ENCODE results near the gene RBMS1.

Gene RBMS1

GRCh38 chr2:160255408-160255807, 238.2 kb downstream of the RBMS1 start:
- DNase-seq (ENCODE audit: low read depth, low spot score) = no peak
- no peak overlapping the region for H3K4me3 ChIP-seq (ENCODE audit: low read length)

- H3K4me3 ChIP-seq (ENCODE audit: low read length) = no peak overlapping the region
- DNase-seq (ENCODE audit: low read depth, low spot score) = no peak
These were observed 239.3 kb downstream of the RBMS1 start for GRCh38 chr2:160254189-160254762.

DNA sequence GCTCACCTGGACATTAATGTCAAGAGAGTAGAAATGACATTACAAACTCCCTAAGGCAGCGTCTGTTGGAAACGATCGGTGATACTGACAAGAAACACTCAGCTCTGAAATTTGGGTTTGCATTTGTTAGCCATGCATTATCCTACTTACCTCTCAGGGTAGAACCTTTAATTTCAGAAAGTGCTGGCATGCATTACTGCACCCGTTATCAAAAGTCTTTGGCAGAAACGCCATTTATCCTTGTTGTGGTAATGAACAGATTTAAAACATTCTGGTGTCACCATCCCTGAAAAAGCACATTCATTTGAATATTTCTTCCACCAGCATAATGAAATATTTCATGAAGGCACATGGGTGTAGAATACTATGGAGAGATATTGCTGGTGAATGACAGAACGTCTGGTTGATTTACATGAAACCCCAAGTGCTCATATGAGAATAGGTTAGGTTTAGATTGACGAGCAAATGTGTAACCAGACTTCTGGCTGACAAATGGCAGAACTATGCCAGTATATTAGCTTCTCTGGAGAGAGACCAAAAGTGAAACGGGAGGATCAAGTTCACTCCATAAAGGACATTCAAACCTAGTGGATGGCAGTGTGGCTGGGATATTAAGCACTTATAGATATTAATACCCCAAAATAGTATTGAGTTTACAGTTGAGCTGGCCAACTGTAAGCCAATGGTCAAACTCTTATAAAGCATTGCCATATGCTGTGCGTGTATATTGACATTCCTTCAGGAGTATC, 240.0 kb downstream of the RBMS1 start:
- no peak for DNase-seq (ENCODE audit: low read depth, low spot score)

GRCh38 chr2:160252900-160253299, 240.7 kb downstream of the RBMS1 start:
- H3K4me3 ChIP-seq (ENCODE audit: low read length) = no peak overlapping the region
- no peak for DNase-seq (ENCODE audit: low read depth, low spot score)

More for the DNA sequence above, 240.0 kb downstream of the RBMS1 start:
- H3K4me3 ChIP-seq (ENCODE audit: low read length) = no peak overlapping the region

GRCh38 chr2:160252278-160252887, 241.2 kb downstream of the RBMS1 start:
- no peak overlapping the region for H3K4me3 ChIP-seq (ENCODE audit: low read length)
- DNase-seq (ENCODE audit: low read depth, low spot score) = peak; percentile 28

- no peak overlapping the region for H3K4me3 ChIP-seq (ENCODE audit: low read length)
- DNase-seq (ENCODE audit: low read depth, low spot score) = no peak
These were observed 242.0 kb downstream of the RBMS1 start for GRCh38 chr2:160251569-160251968.

GRCh38 chr2:160249876-160250275, 243.7 kb downstream of the RBMS1 start:
- DNase-seq (ENCODE audit: low read depth, low spot score) = no peak
- H3K4me3 ChIP-seq (ENCODE audit: low read length) = no peak overlapping the region

GRCh38 chr2:160247296-160248035, 246.1 kb downstream of the RBMS1 start:
- DNase-seq (ENCODE audit: low read depth, low spot score) = peak; percentile 29
- H3K4me3 ChIP-seq (ENCODE audit: low read length) = no peak overlapping the region

DNA sequence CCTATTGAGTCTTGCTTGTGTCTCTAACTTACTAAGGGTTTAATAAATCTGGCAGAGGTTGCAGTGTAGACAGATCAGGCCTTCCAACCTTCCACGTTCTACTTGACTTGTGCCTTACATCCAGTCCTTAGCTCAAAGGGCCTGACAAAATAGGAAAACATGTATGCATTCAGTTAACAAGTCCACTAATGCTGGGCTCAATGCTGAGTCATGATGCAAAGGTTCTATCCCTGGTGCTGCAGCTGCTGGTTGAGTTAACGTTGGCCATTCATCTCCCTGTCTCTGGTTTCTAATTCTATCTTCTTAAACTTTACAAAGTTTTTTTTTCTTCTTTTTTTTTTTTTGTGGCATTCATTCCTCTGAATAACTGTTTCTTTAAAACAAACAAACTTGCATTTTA, 247.3 kb downstream of the RBMS1 start:
- no peak for DNase-seq (ENCODE audit: low read depth, low spot score)
- H3K4me3 ChIP-seq (ENCODE audit: low read length) = no peak overlapping the region

- DNase-seq (ENCODE audit: low read depth, low spot score) = no peak
- H3K4me3 ChIP-seq (ENCODE audit: low read length) = no peak overlapping the region
These were observed 247.9 kb downstream of the RBMS1 start for GRCh38 chr2:160245614-160246155.

GRCh38 chr2:160242893-160243564, 250.6 kb downstream of the RBMS1 start:
- H3K4me3 ChIP-seq (ENCODE audit: low read length) = no peak overlapping the region
- DNase-seq (ENCODE audit: low read depth, low spot score) = no peak

DNA sequence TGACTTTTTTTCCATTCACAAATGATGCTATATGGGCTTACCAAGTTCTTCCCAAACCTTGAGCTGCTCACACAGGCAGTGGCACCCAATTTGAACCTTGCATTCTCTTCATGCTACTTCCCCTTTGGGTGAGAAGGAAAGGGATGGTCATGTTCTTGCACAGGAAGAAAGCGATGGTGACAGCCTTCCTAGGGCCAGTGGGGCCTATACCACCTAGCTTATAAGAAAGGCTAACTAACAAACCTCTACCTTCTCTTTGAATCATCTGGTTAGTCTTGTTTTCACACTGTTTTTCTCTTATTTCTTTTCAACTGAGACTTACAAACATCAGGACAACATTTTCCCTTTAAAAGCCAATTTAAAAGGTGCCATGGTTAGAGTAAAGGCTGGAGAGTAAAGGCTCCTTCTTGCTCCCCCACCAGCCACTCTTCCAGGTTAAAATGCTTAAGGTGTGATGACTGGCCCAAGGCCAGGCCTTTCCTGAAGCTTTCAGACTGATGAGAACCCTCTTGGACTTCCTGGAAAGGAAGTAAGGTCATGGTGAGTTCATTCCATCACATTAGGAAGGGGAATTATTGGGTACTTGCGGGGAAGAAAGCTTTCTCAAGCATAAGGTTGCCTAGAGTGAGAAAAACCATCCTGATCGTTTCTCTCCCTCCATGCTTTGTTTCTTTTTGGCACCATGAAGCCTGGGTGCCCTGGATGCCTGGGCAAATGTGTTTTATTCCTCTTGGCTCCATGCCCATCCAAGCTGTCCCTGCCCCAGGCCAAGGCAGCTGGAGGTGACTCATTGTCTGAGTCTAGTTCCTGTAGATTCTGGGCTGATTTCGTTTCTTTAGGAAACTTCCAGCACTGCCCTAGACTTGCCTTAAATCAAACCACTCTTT, 252.1 kb downstream of the RBMS1 start:
- no peak overlapping the region for H3K4me3 ChIP-seq (ENCODE audit: low read length)
- DNase-seq (ENCODE audit: low read depth, low spot score) = no peak

DNA sequence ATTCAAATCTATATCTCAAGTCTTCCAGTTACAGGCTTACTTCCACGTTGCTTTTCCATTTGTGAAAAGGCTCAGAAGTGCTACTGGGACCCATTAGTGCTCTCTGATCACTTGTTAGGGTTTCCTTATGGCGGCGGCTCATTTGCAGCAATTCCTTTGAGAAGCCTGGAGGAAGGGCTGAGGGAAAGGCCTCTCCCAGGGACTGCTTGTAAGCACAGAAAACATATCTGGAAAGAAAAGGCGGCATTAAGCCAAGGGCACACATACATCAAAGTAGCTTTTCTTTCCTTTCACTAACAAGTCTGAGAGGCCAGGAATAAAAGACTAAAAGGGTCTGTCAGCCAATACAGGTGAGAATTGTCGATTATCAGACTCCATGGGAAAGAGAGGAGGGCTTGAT, 254.2 kb downstream of the RBMS1 start:
- no peak for DNase-seq (ENCODE audit: low read depth, low spot score)
- H3K4me3 ChIP-seq (ENCODE audit: low read length) = no peak overlapping the region

DNA sequence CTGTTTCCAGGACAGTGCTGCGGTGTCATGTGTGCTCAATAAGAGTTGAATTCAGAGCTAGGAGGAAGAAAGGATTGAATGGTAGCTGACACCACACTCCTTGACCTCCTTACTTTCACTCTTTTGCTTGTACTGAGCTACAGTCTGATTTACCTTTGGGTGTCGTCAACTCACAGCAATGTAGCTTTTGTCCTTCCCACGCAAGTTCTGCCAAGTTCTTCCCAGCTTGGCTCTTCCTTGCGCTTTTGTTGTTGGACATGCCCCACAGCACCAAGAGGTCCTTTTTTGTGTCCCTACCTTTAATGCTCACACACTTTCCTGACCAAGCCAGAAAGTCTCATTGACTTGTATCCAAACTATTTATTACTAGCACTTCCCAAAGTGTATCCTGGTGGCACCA, 255.2 kb downstream of the RBMS1 start:
- no peak overlapping the region for H3K4me3 ChIP-seq (ENCODE audit: low read length)

GRCh38 chr2:160232905-160233475, 260.6 kb downstream of the RBMS1 start:
- DNase-seq (ENCODE audit: low read depth, low spot score) = no peak
- H3K4me3 ChIP-seq (ENCODE audit: low read length) = no peak overlapping the region

More for the DNA sequence above, 255.2 kb downstream of the RBMS1 start:
- no peak for DNase-seq (ENCODE audit: low read depth, low spot score)

DNA sequence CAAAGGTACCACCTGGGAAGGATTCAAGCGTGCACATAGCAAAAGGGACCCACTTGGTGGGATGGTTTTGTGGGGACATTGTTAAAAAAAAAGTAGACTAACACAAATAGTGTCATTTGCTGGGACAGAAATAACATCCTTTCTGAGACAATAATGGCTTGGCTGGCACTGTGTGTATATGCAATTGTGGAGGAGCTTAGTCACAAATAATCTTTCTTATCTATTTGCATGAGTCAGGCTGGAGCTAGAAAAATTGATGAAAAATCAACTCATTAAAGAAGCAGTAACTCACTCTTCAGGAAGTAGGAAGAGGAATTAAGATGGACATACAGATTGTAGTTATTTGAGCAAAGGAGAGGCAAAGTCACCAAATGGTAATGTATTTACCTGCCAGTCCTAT, 264.0 kb downstream of the RBMS1 start:
- no peak overlapping the region for H3K4me3 ChIP-seq (ENCODE audit: low read length)
- DNase-seq (ENCODE audit: low read depth, low spot score) = no peak

DNA sequence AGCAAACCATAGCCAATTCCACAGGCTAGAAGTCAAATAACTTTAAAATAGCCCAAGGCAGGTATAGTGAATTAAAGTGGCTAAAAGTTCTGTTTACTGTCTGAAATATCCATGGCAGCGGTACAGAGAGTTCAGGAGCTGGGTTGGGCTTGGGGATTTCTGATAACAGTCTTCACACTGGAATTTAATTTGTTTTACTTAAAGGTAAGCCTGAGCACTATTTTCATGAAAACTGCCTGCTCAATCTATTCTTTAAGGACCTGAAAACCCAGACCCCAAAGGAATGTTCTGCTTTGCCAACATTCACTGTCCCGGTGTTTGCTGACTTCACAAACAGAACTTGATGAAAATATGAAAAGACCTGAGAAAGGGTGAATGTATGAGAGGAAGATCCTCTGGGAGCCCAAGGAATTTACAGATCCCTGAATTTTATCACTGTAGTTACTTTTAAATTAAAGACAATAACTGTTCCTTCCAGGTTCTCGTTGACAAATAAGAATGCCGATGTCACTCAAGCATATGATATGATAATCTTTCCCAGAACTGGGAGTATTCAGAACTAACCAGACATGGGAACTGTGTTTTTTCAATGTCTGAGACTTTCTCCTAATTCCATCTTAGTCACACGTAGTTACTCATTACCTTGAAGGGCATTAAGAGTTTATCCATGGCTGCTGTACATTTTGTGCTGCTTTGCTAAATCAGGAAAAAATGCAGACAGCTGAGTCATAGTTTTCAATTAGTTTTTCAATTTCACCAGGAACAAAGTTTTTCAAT, 265.3 kb downstream of the RBMS1 start:
- DNase-seq (ENCODE audit: low read depth, low spot score) = no peak
- no peak overlapping the region for H3K4me3 ChIP-seq (ENCODE audit: low read length)
